SJCRH30 (cell line): ENCODE measurements around the gene POLR2J. TPM values are rescaled to one million over a fixed set of nuclear protein-coding genes. Genes with fewer than 3 reads are reported as not detected.
A peak's percentile ranks its signal among the peaks of the same experiment; 100 is the strongest.
"Not testable (repeated sequence)": the region's sequence is repeated elsewhere in the genome, so short reads cannot be mapped to it uniquely, and the experiment has no call there.

Source experiments
- DNase-seq, 2 experiments: peaks; one replicate each; pipeline ENCODE4 v3.0.0-alpha.2; 2015 to 2020
- H3K27ac ChIP-seq: fragments of 250-450 bp; sonication (Bioruptor Pico); 2 replicates; pipeline ENCODE4 v1.5.1; 2020; ENCODE audit warnings: mild to moderate bottlenecking, moderate library complexity
- H3K27me3 ChIP-seq: fragments of 250-450 bp; sonication (Bioruptor Pico); 2 replicates; pipeline ENCODE4 v1.5.1; 2020; ENCODE audit warnings: mild to moderate bottlenecking, moderate library complexity
- H3K36me3 ChIP-seq: fragments of 250-450 bp; sonication (Bioruptor Pico); 2 replicates; pipeline ENCODE4 v1.5.1; 2020; ENCODE audit warnings: mild to moderate bottlenecking, moderate library complexity
- H3K4me1 ChIP-seq: fragments of 250-450 bp; sonication (Bioruptor Pico); 2 replicates; pipeline ENCODE4 v1.5.1; 2020; ENCODE audit warnings: mild to moderate bottlenecking, moderate library complexity
- H3K4me3 ChIP-seq: fragments of 250-450 bp; sonication (Bioruptor Pico); 2 replicates; pipeline ENCODE4 v1.5.1; 2020; ENCODE audit warnings: mild to moderate bottlenecking, moderate library complexity
- H3K9me3 ChIP-seq: fragments of 250-450 bp; sonication (Bioruptor Pico); replicated peaks from 2 replicates; pipeline ENCODE4 v1.5.1; 2020; ENCODE audit warnings: mild to moderate bottlenecking, moderate library complexity
- total RNA-seq: library from RNA; depleted of rRNA; stranded (reverse); fragments of >200 nt; shearing (Covaris generic); gene quantifications from 2 replicates; pipeline ENCODE4 v1.2.3, GENCODE V29; 2014

The POLR2J gene
- total RNA-seq, 1 experiment from 2014 or later, result 70.1 TPM

- H3K4me1 ChIP-seq, H3K27ac ChIP-seq, H3K4me3 ChIP-seq, H3K36me3 ChIP-seq, H3K27me3 ChIP-seq, H3K9me3 ChIP-seq: not testable (repeated sequence)
- peak in 1 of 2 experiments; percentile 3 for DNase-seq
Observed at GRCh38 chr7:102505298-102506185, 26.8 kb upstream of the POLR2J start.

GRCh38 chr7:102503141-102503540 lies 24.4 kb upstream of the POLR2J start:
- not testable (repeated sequence) for H3K36me3 ChIP-seq, H3K9me3 ChIP-seq, H3K27ac ChIP-seq, H3K4me3 ChIP-seq, H3K27me3 ChIP-seq, DNase-seq, H3K4me1 ChIP-seq

- DNase-seq, H3K27me3 ChIP-seq, H3K4me1 ChIP-seq, H3K4me3 ChIP-seq, H3K27ac ChIP-seq, H3K36me3 ChIP-seq, H3K9me3 ChIP-seq: not testable (repeated sequence)
Observed at GRCh38 chr7:102498321-102498720, 19.6 kb upstream of the POLR2J start.

GRCh38 chr7:102497308-102497707 lies 18.6 kb upstream of the POLR2J start:
- H3K4me3 ChIP-seq, H3K4me1 ChIP-seq, H3K27me3 ChIP-seq, DNase-seq, H3K9me3 ChIP-seq, H3K36me3 ChIP-seq, H3K27ac ChIP-seq: not testable (repeated sequence)

GRCh38 chr7:102496861-102497260 lies 18.1 kb upstream of the POLR2J start:
- H3K36me3 ChIP-seq, H3K4me3 ChIP-seq, H3K4me1 ChIP-seq, H3K27me3 ChIP-seq, H3K27ac ChIP-seq, H3K9me3 ChIP-seq, DNase-seq: not testable (repeated sequence)

- H3K36me3 ChIP-seq, H3K27me3 ChIP-seq, H3K9me3 ChIP-seq, DNase-seq, H3K27ac ChIP-seq, H3K4me3 ChIP-seq, H3K4me1 ChIP-seq: not testable (repeated sequence)
Observed at GRCh38 chr7:102494473-102495149, 15.9 kb upstream of the POLR2J start.

GRCh38 chr7:102494026-102494425 lies 15.3 kb upstream of the POLR2J start:
- DNase-seq, H3K27ac ChIP-seq, H3K27me3 ChIP-seq, H3K4me3 ChIP-seq, H3K4me1 ChIP-seq, H3K9me3 ChIP-seq, H3K36me3 ChIP-seq: not testable (repeated sequence)

GRCh38 chr7:102493220-102493935 lies 14.7 kb upstream of the POLR2J start:
- peak in 1 of 2 experiments; percentile 46 for DNase-seq
- not testable (repeated sequence) for H3K4me1 ChIP-seq, H3K27ac ChIP-seq, H3K9me3 ChIP-seq, H3K27me3 ChIP-seq, H3K36me3 ChIP-seq, H3K4me3 ChIP-seq

GRCh38 chr7:102490529-102491075 lies 11.9 kb upstream of the POLR2J start:
- peak in 1 of 2 experiments; percentile 67 for DNase-seq
- not testable (repeated sequence) for H3K9me3 ChIP-seq, H3K4me1 ChIP-seq, H3K27me3 ChIP-seq, H3K36me3 ChIP-seq, H3K4me3 ChIP-seq, H3K27ac ChIP-seq

GRCh38 chr7:102484317-102484716 lies 5.6 kb upstream of the POLR2J start:
- DNase-seq, H3K27ac ChIP-seq: not testable (repeated sequence)

GRCh38 chr7:102481962-102482361 lies 3.2 kb upstream of the POLR2J start:
- H3K4me1 ChIP-seq, DNase-seq, H3K36me3 ChIP-seq, H3K27ac ChIP-seq, H3K9me3 ChIP-seq, H3K4me3 ChIP-seq, H3K27me3 ChIP-seq: not testable (repeated sequence)

More at GRCh38 chr7:102484317-102484716, 5.6 kb upstream of the POLR2J start:
- not testable (repeated sequence) for H3K36me3 ChIP-seq, H3K4me1 ChIP-seq, H3K9me3 ChIP-seq, H3K27me3 ChIP-seq, H3K4me3 ChIP-seq

GRCh38 chr7:102479982-102480637 lies 1.4 kb upstream of the POLR2J start:
- not testable (repeated sequence) for H3K27me3 ChIP-seq, H3K4me1 ChIP-seq, H3K4me3 ChIP-seq, H3K27ac ChIP-seq, H3K36me3 ChIP-seq, H3K9me3 ChIP-seq
- peak in 1 of 2 experiments; percentile 44 for DNase-seq

- H3K4me1 ChIP-seq, H3K27ac ChIP-seq, DNase-seq, H3K4me3 ChIP-seq, H3K27me3 ChIP-seq, H3K9me3 ChIP-seq, H3K36me3 ChIP-seq: not testable (repeated sequence)
Observed at GRCh38 chr7:102479209-102479584, 475 bp upstream of the POLR2J start.

- not testable (repeated sequence) for H3K27ac ChIP-seq, H3K4me3 ChIP-seq, H3K27me3 ChIP-seq, H3K9me3 ChIP-seq
- peak in 1 of 2 experiments; percentile 33 for DNase-seq
- H3K36me3 ChIP-seq, result peaks cover 26% of the 10 kb centered on the region
- peaks cover 11% of the 10 kb centered on the region for H3K4me1 ChIP-seq
Observed at GRCh38 chr7:102474736-102475435, 3.8 kb downstream of the POLR2J start.
